MM.1S (cell line): ENCODE measurements around the gene ATP4A.

ENCODE experiments used
- CTCF ChIP-seq: fragments of 300-600 bp; sonication (generic); IDR thresholded peaks from 2 replicates; pipeline ENCODE4 v1.5.1; 2016; ENCODE audit warnings: antibody characterized with exemption, low read length, mixed read lengths
- EZH2 ChIP-seq: fragments of 300-600 bp; sonication (generic); optimal IDR thresholded peaks from 2 replicates; pipeline ENCODE3; 2017; ENCODE audit warnings: low read depth, mild to moderate bottlenecking, antibody characterized with exemption, low read length, mixed read lengths
- EZH2phosphoT487 ChIP-seq: fragments of 300-600 bp; sonication (generic); IDR thresholded peaks from 2 replicates; pipeline ENCODE4 v1.6.1; 2018; ENCODE audit warnings: antibody characterized with exemption, low read length

GRCh38 chr19:35563207-35563829 lies at the start of gene ATP4A:
- TF ChIP-seq CTCF, result no peak
- no peak for TF ChIP-seq EZH2
- no peak for TF ChIP-seq EZH2phosphoT487
